ENCODE results near the gene TKFC.

The TKFC gene

DNA sequence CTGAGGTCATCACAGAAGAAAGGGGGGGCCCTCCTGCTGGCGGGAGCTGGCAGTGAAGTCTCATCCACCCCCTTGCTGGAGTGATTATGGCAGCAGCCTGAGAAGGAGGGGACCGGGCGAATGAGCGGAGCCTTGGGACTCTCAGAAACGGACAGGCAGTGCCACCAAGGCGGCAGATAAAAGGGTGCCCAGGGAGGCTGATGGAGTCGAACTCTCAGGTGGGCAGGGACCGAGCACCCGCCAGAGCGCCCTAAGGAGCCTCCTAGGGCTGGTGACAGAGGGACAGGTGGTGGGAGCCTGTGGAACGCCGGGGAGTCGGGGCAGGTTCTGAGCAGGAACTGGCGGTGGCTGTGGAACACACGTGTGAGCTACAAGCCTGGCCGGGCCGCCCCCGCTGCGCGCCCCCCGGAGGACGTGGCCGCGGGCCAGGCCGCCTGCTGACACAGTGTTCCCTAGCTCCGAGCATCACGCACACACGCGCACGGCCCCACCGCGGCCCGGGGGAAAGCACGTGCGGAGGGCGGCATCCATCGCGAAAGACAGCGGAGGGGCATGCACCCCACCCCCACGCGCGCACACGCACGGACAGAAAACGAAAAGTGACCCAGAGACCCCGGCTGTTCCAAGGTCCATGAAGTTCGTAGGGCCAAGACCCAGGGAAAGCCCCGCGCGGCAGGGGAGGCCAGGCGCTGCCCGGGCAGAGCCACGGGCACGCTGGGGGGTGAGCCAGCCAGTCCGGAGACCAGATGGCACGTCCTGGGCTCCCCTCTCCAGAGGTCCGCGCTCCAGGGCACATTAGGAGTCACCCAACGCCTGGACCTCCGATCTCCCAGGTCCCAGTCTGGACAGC is 38.9 kb upstream of the TKFC start:
- TF ChIP-seq, protein P1, sequence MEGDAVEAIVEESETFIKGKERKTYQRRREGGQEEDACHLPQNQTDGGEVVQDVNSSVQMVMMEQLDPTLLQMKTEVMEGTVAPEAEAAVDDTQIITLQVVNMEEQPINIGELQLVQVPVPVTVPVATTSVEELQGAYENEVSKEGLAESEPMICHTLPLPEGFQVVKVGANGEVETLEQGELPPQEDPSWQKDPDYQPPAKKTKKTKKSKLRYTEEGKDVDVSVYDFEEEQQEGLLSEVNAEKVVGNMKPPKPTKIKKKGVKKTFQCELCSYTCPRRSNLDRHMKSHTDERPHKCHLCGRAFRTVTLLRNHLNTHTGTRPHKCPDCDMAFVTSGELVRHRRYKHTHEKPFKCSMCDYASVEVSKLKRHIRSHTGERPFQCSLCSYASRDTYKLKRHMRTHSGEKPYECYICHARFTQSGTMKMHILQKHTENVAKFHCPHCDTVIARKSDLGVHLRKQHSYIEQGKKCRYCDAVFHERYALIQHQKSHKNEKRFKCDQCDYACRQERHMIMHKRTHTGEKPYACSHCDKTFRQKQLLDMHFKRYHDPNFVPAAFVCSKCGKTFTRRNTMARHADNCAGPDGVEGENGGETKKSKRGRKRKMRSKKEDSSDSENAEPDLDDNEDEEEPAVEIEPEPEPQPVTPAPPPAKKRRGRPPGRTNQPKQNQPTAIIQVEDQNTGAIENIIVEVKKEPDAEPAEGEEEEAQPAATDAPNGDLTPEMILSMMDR (conservative IDR thresholded peaks at IDR 0.05; ENCODE audit: low read depth, low read length): peak; percentile 7
- peak overlapping the region; percentile 55 for H3K4me3 ChIP-seq (ENCODE audit: low read length)
- no peak for DNase-seq (ENCODE audit: low read depth)

DNA sequence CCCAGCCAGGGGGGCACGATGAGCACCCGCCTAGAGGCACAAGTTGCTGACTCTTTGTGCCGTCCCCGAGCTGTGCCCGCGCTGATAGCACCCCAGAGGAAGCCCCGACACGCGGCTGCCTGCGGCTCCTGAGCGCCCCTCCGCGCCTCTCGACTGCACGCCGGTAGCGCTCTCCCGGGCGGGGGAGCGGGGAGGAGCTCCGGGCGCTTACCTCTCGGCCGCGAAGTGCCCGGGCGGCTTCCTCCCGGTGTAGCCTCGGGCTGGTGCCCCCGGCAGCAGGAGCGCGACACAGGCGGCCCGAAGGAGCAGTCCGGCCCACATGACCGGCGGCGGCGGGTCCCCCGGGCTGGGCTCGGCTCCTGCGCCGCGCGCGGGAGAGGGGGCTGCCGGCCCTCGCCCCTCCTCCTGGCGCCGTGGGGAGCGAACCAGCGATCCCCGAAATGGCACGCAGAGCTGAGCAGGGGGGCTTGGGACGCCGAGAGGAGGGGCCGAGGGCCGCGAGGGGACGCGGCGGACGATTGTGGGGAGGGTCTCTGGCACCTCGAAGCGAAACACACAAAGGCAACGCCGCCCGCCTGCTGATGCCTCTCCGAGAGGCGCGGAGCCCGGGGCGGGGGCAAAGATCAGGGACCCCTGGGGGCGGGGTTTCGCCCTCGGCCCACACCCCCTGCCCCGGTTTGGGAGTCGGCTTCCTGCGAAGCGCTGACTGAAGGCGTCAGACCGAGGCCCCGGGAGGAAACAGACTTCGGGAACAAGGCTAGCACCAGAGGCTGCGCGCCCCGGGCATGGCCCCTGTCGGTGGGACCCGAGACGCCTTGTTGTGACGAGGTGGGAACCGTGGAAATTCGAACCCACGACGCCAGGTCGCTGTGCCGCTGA is 38.1 kb upstream of the TKFC start, which contains the start of gene VWCE:
TSS of gene VWCE (minus strand) at position 600 of the 879 bp plus-strand sequence. CDS start at position 321, 279 bp downstream.
- DNase-seq (ENCODE audit: low read depth): no peak
- H3K4me3 ChIP-seq (ENCODE audit: low read length): peak within 1 kb of the TSS; percentile 55
- TF ChIP-seq, protein P1 (conservative IDR thresholded peaks at IDR 0.05; ENCODE audit: low read depth, low read length): peak; percentile 41

DNA sequence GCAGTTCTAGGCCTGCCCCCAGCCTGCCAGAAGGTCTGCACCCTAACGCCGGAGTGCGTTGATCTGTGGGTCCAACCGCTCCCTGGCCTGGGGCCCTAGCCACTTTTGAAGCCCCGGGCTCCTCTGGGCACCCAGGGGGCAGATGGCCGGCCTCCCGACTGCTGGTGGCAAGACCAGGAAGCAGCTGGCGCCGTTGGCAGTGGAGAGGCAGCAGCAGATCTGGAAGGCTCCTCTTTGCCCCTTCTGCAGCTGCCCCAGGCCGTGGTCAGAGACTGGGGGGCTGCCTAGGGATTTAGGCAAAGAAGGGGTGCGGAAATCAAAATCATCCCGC is 37.5 kb upstream of the TKFC start:
- no peak for DNase-seq (ENCODE audit: low read depth)
- H3K4me3 ChIP-seq (ENCODE audit: low read length): peak overlapping the region; percentile 55
- TF ChIP-seq, protein P1 (conservative IDR thresholded peaks at IDR 0.05; ENCODE audit: low read depth, low read length): no peak

DNA sequence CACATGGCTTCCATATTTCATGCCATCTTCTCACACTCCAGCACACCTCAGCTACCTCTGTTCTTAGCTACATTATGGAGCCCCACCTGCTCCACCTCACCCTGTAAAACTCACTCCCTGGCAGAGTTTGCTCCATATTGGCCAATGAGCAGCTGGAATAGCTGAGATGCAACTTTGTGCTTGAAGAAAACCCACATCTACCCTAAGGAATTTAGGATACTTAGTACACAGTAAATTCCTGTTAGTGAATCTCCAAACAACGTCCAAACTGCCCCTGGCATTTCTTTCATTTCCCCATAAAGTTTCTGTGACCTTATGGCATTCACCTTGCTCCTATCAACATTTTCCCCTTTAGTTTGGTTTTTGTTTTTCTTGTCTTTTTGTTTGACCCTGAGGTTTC is 35.7 kb upstream of the TKFC start:
- TF ChIP-seq, protein P1 (conservative IDR thresholded peaks at IDR 0.05; ENCODE audit: low read depth, low read length): no peak
- DNase-seq (ENCODE audit: low read depth): no peak
- H3K4me3 ChIP-seq (ENCODE audit: low read length): no peak overlapping the region

DNA sequence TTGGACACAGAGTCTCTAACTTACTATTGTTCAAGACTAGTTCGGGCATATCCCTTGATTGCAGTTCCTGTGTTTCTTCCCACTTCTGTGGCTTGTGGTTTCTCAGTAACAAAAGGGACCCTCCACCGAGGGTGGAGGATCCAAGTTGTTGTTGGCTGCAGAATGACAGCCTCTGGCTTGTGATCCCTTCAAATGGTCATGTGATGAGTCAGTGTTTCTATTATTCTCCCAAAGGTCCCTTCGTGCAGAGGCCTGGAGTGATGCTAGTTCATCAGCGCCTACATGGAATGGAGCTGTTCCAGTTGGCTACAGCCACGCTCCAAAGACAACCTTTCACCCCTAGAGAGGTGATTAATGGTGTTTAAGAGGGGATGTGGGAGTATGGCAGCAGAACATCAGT is 35.3 kb upstream of the TKFC start:
- no peak for DNase-seq (ENCODE audit: low read depth)
- TF ChIP-seq, protein P1 (conservative IDR thresholded peaks at IDR 0.05; ENCODE audit: low read depth, low read length): no peak
- no peak overlapping the region for H3K4me3 ChIP-seq (ENCODE audit: low read length)

DNA sequence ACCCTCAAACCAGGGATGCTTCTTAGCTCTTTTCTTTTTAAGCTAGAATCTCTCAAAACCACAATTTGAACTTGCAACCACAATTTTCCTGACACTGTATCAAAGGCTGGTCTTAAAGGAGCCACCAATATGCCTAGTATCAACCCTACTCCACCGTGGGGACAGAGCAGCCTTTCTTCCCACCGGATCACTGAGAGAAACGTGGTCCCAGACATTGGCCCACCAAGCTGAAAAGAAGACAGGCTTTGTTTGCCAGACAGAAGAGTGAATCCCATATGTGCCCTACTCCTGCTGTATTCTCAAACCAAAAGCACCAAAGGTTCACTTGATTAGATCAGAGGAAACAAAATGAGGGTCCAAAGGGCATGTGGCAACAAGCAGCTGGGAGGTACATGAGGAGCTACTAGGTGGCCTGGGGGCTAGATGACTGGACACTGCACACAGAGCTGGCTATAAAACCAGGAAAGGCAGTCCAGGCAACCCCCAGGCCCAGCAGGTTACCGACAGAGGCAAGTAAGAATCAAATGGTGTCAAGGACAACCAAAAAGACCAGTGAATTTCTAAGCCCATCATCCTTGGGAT is 34.3 kb upstream of the TKFC start:
- no peak overlapping the region for H3K4me3 ChIP-seq (ENCODE audit: low read length)
- no peak for DNase-seq (ENCODE audit: low read depth)

More for the DNA sequence above, 34.3 kb upstream of the TKFC start:
- TF ChIP-seq, protein P1 (conservative IDR thresholded peaks at IDR 0.05; ENCODE audit: low read depth, low read length): no peak

Measured in retinal pigment epithelial cell (primary cell).